K562 (cell line): ENCODE measurements around the gene PARD3. TPM values are rescaled to one million over a fixed set of nuclear protein-coding genes. Genes with fewer than 3 reads are reported as not detected.

Source experiments
- BCLAF1 ChIP-seq, 2 experiments: fragments of 450-650 bp in 1 of 2; IDR thresholded peaks; 2 replicates each; pipeline ENCODE4 v1.6.1; 2011 to 2017; ENCODE audit warnings: low read depth in 2 of 2, antibody characterized with exemption in 1 of 2, borderline replicate concordance in 1 of 2, low read length in 1 of 2, mild to moderate bottlenecking in 1 of 2, mixed read lengths in 1 of 2; ENCODE audit not compliant: control insufficient read depth in 1 of 2
- CBX1 ChIP-seq: sonication (generic); IDR thresholded peaks from 2 replicates; pipeline ENCODE4 v1.6.1; 2016; ENCODE audit warnings: antibody characterized with exemption, low read depth, mild to moderate bottlenecking
- CBX3 ChIP-seq, 2 experiments: IDR thresholded peaks; 1 replicate in 1 of 2; 2 replicates in 1 of 2; pipeline ENCODE4 v1.6.1; 2012; ENCODE audit warnings: inconsistent platforms in 2 of 2, low read length in 2 of 2, borderline replicate concordance in 1 of 2, control low read depth in 1 of 2
- JUN ChIP-seq, 2 experiments: sonication (generic) in 1 of 2; formaldehyde crosslinking in 1 of 2; IDR thresholded peaks; 2 replicates each; pipeline versions ENCODE4 v1.6.1 to v1.8.0; 2012 to 2022; ENCODE audit warnings: borderline replicate concordance in 2 of 2, mild to moderate bottlenecking in 2 of 2, improper control_type of control experiment in 1 of 2, low read depth in 1 of 2, low read length in 1 of 2, missing genetic modification reagents in 1 of 2
- NFE2L1 ChIP-seq: fragments of 450-650 bp; IDR thresholded peaks from 2 replicates; pipeline ENCODE4 v1.6.1; 2016; ENCODE audit warnings: missing genetic modification characterization, low read depth, mild to moderate bottlenecking, missing compliant biosample characterization, moderate library complexity, borderline replicate concordance
- PTTG1 ChIP-seq: fragments of 450-650 bp; IDR thresholded peaks from 2 replicates; pipeline ENCODE4 v1.6.1; 2016; ENCODE audit warnings: low read depth, mild to moderate bottlenecking, missing genetic modification characterization, missing compliant biosample characterization
- PYGO2 ChIP-seq: fragments of 450-650 bp; IDR thresholded peaks from 2 replicates; pipeline ENCODE4 v1.6.1; 2016; ENCODE audit warnings: mild to moderate bottlenecking, missing genetic modification characterization, moderate library complexity, missing compliant biosample characterization
- RBM15 ChIP-seq: fragments of 200-400 bp; formaldehyde crosslinking; IDR thresholded peaks from 2 replicates; pipeline ENCODE4 v1.6.1; 2018; ENCODE audit warnings: mild to moderate bottlenecking, low read length, moderate library complexity; ENCODE audit not compliant: insufficient read depth
- RFX1 ChIP-seq: fragments of 450-650 bp; IDR thresholded peaks from 2 replicates; pipeline ENCODE4 v1.6.1; 2016; ENCODE audit warnings: mild to moderate bottlenecking, moderate library complexity
- SMC3 ChIP-seq: conservative IDR thresholded peaks from 2 replicates; pipeline ENCODE4 v1.6.1; 2011; ENCODE audit warnings: low read depth, low read length, improper control_type of control experiment; ENCODE audit not compliant: insufficient read depth
- STAT5A ChIP-seq: IDR thresholded peaks from 2 replicates; pipeline ENCODE4 v1.6.1; 2012; ENCODE audit warnings: low read length, inconsistent platforms, borderline replicate concordance
- TCF3 ChIP-seq: sonication (generic); formaldehyde crosslinking; IDR thresholded peaks from 2 replicates; pipeline ENCODE4 v1.4.0; 2020; ENCODE audit warnings: mild to moderate bottlenecking, missing genetic modification reagents
- TSHZ1 ChIP-seq: fragments of 250-450 bp; sonication (Bioruptor Pico); IDR thresholded peaks from 2 replicates; pipeline ENCODE4 v1.4.0; 2020; ENCODE audit warnings: mild to moderate bottlenecking, moderate library complexity
- ZFP30 ChIP-seq: fragments of 250-450 bp; sonication (Bioruptor Pico); IDR thresholded peaks from 2 replicates; pipeline ENCODE4 v1.8.0; 2022; ENCODE audit warnings: moderate library complexity, mild to moderate bottlenecking, inconsistent platforms, borderline replicate concordance
- ZFP36 ChIP-seq: fragments of 150-350 bp; IDR thresholded peaks from 2 replicates; pipeline ENCODE4 v1.6.1; 2018; ENCODE audit warnings: low read length, low read depth; ENCODE audit not compliant: partially characterized antibody
- ZNF263 ChIP-seq: sonication (generic); formaldehyde crosslinking; IDR thresholded peaks from 2 replicates; pipeline ENCODE4 v1.8.0; 2022; ENCODE audit warnings: mild to moderate bottlenecking, missing genetic modification reagents, borderline replicate concordance
- ZNF347 ChIP-seq: fragments of 450-650 bp; formaldehyde crosslinking; IDR thresholded peaks from 2 replicates; pipeline ENCODE4 v1.4.0; 2020; ENCODE audit warnings: low read depth, mild to moderate bottlenecking, moderate library complexity
- ZNF586 ChIP-seq: fragments of 450-650 bp; formaldehyde crosslinking; conservative IDR thresholded peaks from 2 replicates; pipeline ENCODE4 v1.4.0; 2020; ENCODE audit warnings: mild to moderate bottlenecking, moderate library complexity
- ZNF644 ChIP-seq: fragments of 200-800 bp; sonication (Bioruptor generic); IDR thresholded peaks from 2 replicates; pipeline ENCODE4 v1.6.1; 2016; ENCODE audit warnings: low read depth, missing genetic modification characterization, missing compliant biosample characterization
- polyA plus RNA-seq, 8 experiments: library from polyadenylated mRNA; depleted of rRNA in 4 of 8; stranded (reverse) in 5 of 8; unstranded in 3 of 8; fragments of >200 nt; fragmentation: Nextera tagmentation in 2 of 8; fragmentation: Illumina TruSeq in 1 of 8; extraction: Ambion mirVana in 2 of 8; extraction: Trizol in 1 of 8; gene quantifications; 2 replicates each; pipeline versions ENCODE4 v1.2.1 to v1.2.3, GENCODE V29; 2011 to 2014; ENCODE audit warnings: inconsistent platforms in 1 of 8, missing spikeins in 1 of 8
- total RNA-seq, 7 experiments: library from RNA; depleted of rRNA in 6 of 7; stranded (reverse); fragments of >200 nt in 6 of 7; fragmentation: Illumina TruSeq in 2 of 7; extraction: Trizol in 2 of 7; gene quantifications; 2 replicates each; pipeline versions ENCODE4 v1.2.1 to v1.2.3, GENCODE V29; 2011 to 2021; ENCODE audit warnings: low replicate concordance in 1 of 7

The PARD3 gene
- total and polyA plus RNA-seq, 9 of the 15 experiments (the other 6 are each of a cell fraction or from before 2014, with no cell fraction given), result 2.7 to 11.7 (median 7.7) TPM

- TF ChIP-seq BCLAF1 (IDR thresholded peaks at IDR 0.05; ENCODE audit: borderline replicate concordance in 1 of 2, control insufficient read depth in 1 of 2, low read depth in 2 of 2, low read length in 1 of 2) (no peak), ZFP30 (CRISPR knock-in tag) (no peak), NFE2L1 (tag) (no peak), ZNF586 (CRISPR knock-in tag) (no peak), STAT5A (no peak), PYGO2 (tag) (no peak), ZFP36 (no peak), RFX1 (no peak), CBX3 (IDR thresholded peaks at IDR 0.05; ENCODE audit: borderline replicate concordance in 1 of 2, low read length in 2 of 2) (no peak), TSHZ1 (CRISPR knock-in tag) (no peak), SMC3 (no peak), TCF3 (CRISPR knock-in tag) (no peak), JUN (IDR thresholded peaks at IDR 0.05; ENCODE audit: borderline replicate concordance, low read depth, low read length) (0 out of 2 replicates have a peak, but pooled peaks have one; percentile 19), JUN (CRISPR knock-in tag; IDR thresholded peaks at IDR 0.05; ENCODE audit: borderline replicate concordance) (no peak; the same call in 1 of the 2 replicates), RBM15 (no peak), ZNF347 (CRISPR knock-in tag) (no peak), PTTG1 (tag) (no peak), ZNF644 (tag) (no peak), CBX1 (no peak), ZNF263 (CRISPR knock-in tag) (no peak)
These were observed 23.1 kb downstream of the PARD3 start (continued) for GRCh38 chr10:34791947-34792346.
